Spleen (tissue), 7 donors: ENCODE results near the gene SLC6A13.

Experiments used
- POLR2A ChIP-seq, 3 donors: fragments of 450-650 bp; IDR thresholded peaks; one replicate each; pipeline ENCODE4 v1.5.1; 2017; ENCODE audit warnings: antibody characterized with exemption in 3 of 3, mild to moderate bottlenecking in 1 of 3
- POLR2AphosphoS5 ChIP-seq, 3 donors: sonication (generic); formaldehyde crosslinking; IDR thresholded peaks; one replicate each; pipeline ENCODE4 v1.5.1; 2017; ENCODE audit warnings: antibody characterized with exemption in 3 of 3
- TF ChIP-seq, protein P1 (sequence below), 11 experiments: fragments of 200-600 bp in 7 of 11; fragments of 450-650 bp in 4 of 11; sonication (generic) in 4 of 11; IDR thresholded peaks in 8 of 11; conservative IDR thresholded peaks in 3 of 11; 1 replicate in 7 of 11; 2 replicates in 4 of 11; pipeline versions ENCODE4 v1.4.0 to v1.8.0; 2016 to 2021; ENCODE audit warnings: antibody characterized with exemption in 11 of 11, inconsistent platforms in 4 of 11, mild to moderate bottlenecking in 1 of 11
- donor health status: DM: no; HTN: no; CAD: no; lungs with moderate emphysema.
- donor health status: DM: no; HTN: no; CAD: no.
- donor health status: DM: no; HTN: no; CAD: no.

DNA sequence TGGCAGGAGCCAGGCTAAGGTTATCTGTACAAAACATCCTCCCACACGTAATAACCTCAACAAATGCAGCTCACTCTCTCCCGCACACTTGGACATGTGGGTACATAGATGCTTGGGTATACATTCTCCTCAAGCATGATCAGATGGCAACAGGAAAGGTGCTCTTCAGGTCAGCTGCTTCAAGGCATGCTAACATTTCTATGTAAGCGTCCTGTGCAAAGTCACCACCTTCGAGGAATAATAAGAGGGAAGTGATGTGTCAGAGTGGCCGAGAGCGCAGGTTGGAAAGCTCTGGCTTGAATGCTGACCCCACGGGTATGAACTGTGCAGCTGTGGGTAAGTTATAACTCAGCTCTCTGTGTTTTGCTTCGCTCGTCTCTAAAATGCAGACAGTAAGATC is 24.5 kb downstream of the SLC6A13 start:
- no peak for TF ChIP-seq POLR2AphosphoS5 (IDR thresholded peaks at IDR 0.05)
- TF ChIP-seq, protein P1, sequence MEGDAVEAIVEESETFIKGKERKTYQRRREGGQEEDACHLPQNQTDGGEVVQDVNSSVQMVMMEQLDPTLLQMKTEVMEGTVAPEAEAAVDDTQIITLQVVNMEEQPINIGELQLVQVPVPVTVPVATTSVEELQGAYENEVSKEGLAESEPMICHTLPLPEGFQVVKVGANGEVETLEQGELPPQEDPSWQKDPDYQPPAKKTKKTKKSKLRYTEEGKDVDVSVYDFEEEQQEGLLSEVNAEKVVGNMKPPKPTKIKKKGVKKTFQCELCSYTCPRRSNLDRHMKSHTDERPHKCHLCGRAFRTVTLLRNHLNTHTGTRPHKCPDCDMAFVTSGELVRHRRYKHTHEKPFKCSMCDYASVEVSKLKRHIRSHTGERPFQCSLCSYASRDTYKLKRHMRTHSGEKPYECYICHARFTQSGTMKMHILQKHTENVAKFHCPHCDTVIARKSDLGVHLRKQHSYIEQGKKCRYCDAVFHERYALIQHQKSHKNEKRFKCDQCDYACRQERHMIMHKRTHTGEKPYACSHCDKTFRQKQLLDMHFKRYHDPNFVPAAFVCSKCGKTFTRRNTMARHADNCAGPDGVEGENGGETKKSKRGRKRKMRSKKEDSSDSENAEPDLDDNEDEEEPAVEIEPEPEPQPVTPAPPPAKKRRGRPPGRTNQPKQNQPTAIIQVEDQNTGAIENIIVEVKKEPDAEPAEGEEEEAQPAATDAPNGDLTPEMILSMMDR (IDR thresholded peaks at IDR 0.05 in 8 of 11, conservative IDR thresholded peaks at IDR 0.05 in 3 of 11): no peak
- no peak for TF ChIP-seq POLR2A (IDR thresholded peaks at IDR 0.05)
